Heart left ventricle (tissue), 13 donors: Measurements from ENCODE around the gene FSTL4.

Experiments
- CTCF ChIP-seq, 12 donors: fragments of 200-600 bp; sonication (generic) in 4 of 12; IDR thresholded peaks; one replicate each; pipeline versions ENCODE4 v1.5.0 to v1.8.0; 2018 to 2022; ENCODE audit warnings: antibody characterized with exemption in 12 of 12, mild to moderate bottlenecking in 5 of 12
- POLR2A ChIP-seq, 2 donors: fragments of 450-650 bp; IDR thresholded peaks; one replicate each; pipeline ENCODE4 v1.6.1; 2017; ENCODE audit warnings: antibody characterized with exemption in 2 of 2, mild to moderate bottlenecking in 2 of 2, moderate library complexity in 2 of 2
- donor health status: ischemic (EF 13 %, LVEDD 7.1; RV severe dilation, severe dysfunction).
- donor health status: DM: no; HTN: yes; CAD: no.
- donor health status: DM: no; HTN: no; CAD: no.
- donor health status: ischemic (EF 25% LVEDD 6.9; RV normal size, moderate dysfunction).
- donor health status: ischemic (EF 25% LVEDD 5.7; RV mildly dilated, moderate dysfunction).
- donor health status: ischemic (EF 35%, LVEDD 5.7; RV mildly dilated, moderate dysfunction).
- donor health status: nonischemic (EF 11% LVEDD 7.7; RV severe dilation, severe dysfunction).
- donor health status: DM: yes; HTN: yes; CAD: no.
- donor health status: PGD.
- donor health status: ischemic (EF 29% LVEDD 5.4; RV normal size, mild dysfunction).
- donor health status: nonischemic (EF 23%, LVEDD 6.1; RV moderate dilation, normal function).

GRCh38 chr5:133289686-133290367 lies 322.5 kb downstream of the FSTL4 start:
- no peak for TF ChIP-seq CTCF (IDR thresholded peaks at IDR 0.05)
- no peak for TF ChIP-seq POLR2A (IDR thresholded peaks at IDR 0.05)
